Measurements from ENCODE around the gene NHSL2. TPM values are rescaled to one million over a fixed set of nuclear protein-coding genes. Genes with fewer than 3 reads are reported as not detected.

Gene NHSL2
- total RNA-seq, 1 donor from 2014 or later: 3.8 TPM

- H3K4me3 ChIP-seq: no peak overlapping the region
- no peak overlapping the region for H3K27ac ChIP-seq (replicated peaks)
- no peak for DNase-seq
- intact Hi-C loops (cut with micrococcal nuclease): no loop called here
- no peaks in the 10 kb centered on the region for H3K36me3 ChIP-seq
- H3K27me3 ChIP-seq (ENCODE audit: low read depth): no peaks in the 10 kb centered on the region
- no peak for TF ChIP-seq CTCF (IDR thresholded peaks at IDR 0.05; ENCODE audit: borderline replicate concordance)
- H3K4me1 ChIP-seq: peaks cover 3% of the 10 kb centered on the region
- H3K9me3 ChIP-seq (replicated peaks): no peaks in the 10 kb centered on the region
Measured at GRCh38 chrX:71938371-71938770, 27.7 kb downstream of the NHSL2 start.

- Histone ChIP-seq H3K27ac (replicated peaks) (no peak overlapping the region), H3K4me1 (peaks cover 3% of the 10 kb centered on the region), H3K36me3 (no peaks in the 10 kb centered on the region), H3K9me3 (replicated peaks) (no peaks in the 10 kb centered on the region), H3K4me3 (no peak overlapping the region), H3K27me3 (ENCODE audit: low read depth) (no peaks in the 10 kb centered on the region)
- intact Hi-C loops (cut with micrococcal nuclease): no loop called here
- DNase-seq: no peak
- no peak for TF ChIP-seq CTCF (IDR thresholded peaks at IDR 0.05; ENCODE audit: borderline replicate concordance)
Measured at GRCh38 chrX:71941145-71941544, 30.5 kb downstream of the NHSL2 start.

GRCh38 chrX:71941776-71942175, 31.1 kb downstream of the NHSL2 start:
- H3K9me3 ChIP-seq (replicated peaks): no peaks in the 10 kb centered on the region
- peaks cover 3% of the 10 kb centered on the region for H3K4me1 ChIP-seq
- no peaks in the 10 kb centered on the region for H3K27me3 ChIP-seq (ENCODE audit: low read depth)
- H3K27ac ChIP-seq (replicated peaks): peak overlapping the region; percentile 12
- no peak overlapping the region for H3K4me3 ChIP-seq
- no peak for TF ChIP-seq CTCF (IDR thresholded peaks at IDR 0.05; ENCODE audit: borderline replicate concordance)
- H3K36me3 ChIP-seq: no peaks in the 10 kb centered on the region
- peak; percentile 32 for DNase-seq
- intact Hi-C loops (cut with micrococcal nuclease): no loop called here

GRCh38 chrX:71944369-71944768, 33.7 kb downstream of the NHSL2 start:
- H3K27ac ChIP-seq (replicated peaks): no peak overlapping the region
- H3K36me3 ChIP-seq: no peaks in the 10 kb centered on the region
- no peak for TF ChIP-seq CTCF (IDR thresholded peaks at IDR 0.05; ENCODE audit: borderline replicate concordance)
- no peak overlapping the region for H3K4me3 ChIP-seq
- no peak for DNase-seq
- no peaks in the 10 kb centered on the region for H3K9me3 ChIP-seq (replicated peaks)
- H3K4me1 ChIP-seq: peaks cover 3% of the 10 kb centered on the region
- no peaks in the 10 kb centered on the region for H3K27me3 ChIP-seq (ENCODE audit: low read depth)
- intact Hi-C loops (cut with micrococcal nuclease): no loop called here

GRCh38 chrX:71945237-71945805, 34.7 kb downstream of the NHSL2 start:
- Histone ChIP-seq H3K27ac (replicated peaks) (no peak overlapping the region), H3K4me3 (no peak overlapping the region), H3K9me3 (replicated peaks) (no peaks in the 10 kb centered on the region), H3K36me3 (no peaks in the 10 kb centered on the region), H3K4me1 (peaks cover 3% of the 10 kb centered on the region), H3K27me3 (ENCODE audit: low read depth) (no peaks in the 10 kb centered on the region)
- TF ChIP-seq CTCF (IDR thresholded peaks at IDR 0.05; ENCODE audit: borderline replicate concordance): no peak
- intact Hi-C loops (cut with micrococcal nuclease): no loop called here
- DNase-seq: no peak

All from left ventricle myocardium inferior (tissue), 1 donor.